GM19193 (cell line): ENCODE data around the gene CLTC.

Experiments
- POLR2A ChIP-seq: IDR thresholded peaks from 4 replicates; pipeline ENCODE4 v1.6.1; 2011; ENCODE audit not compliant: insufficient read depth, insufficient read length; ENCODE audit errors: extremely low read depth

Gene CLTC

GRCh38 chr17:59619298-59620063 lies at the start of gene CLTC:
Gene CLTC, plus strand, starts transcription at chr17:59619895. Its CDS starts 237 bp downstream, at chr17:59620132.
- TF ChIP-seq POLR2A = peak; percentile 92

- TF ChIP-seq POLR2A = no peak
Measured at GRCh38 chr17:59572301-59572924, 47.3 kb upstream of the CLTC start.

- no peak for TF ChIP-seq POLR2A
Measured at GRCh38 chr17:59600169-59600568, 19.5 kb upstream of the CLTC start.

- no peak for TF ChIP-seq POLR2A
Measured at GRCh38 chr17:59601130-59601529, 18.6 kb upstream of the CLTC start.

- TF ChIP-seq POLR2A = no peak
Measured at GRCh38 chr17:59607061-59607460, 12.6 kb upstream of the CLTC start.

- no peak for TF ChIP-seq POLR2A
Measured at GRCh38 chr17:59607817-59608403, 11.8 kb upstream of the CLTC start.

GRCh38 chr17:59611503-59611902 lies 8.2 kb upstream of the CLTC start:
- TF ChIP-seq POLR2A = no peak

GRCh38 chr17:59616253-59616920 lies 3.3 kb upstream of the CLTC start:
- TF ChIP-seq POLR2A = no peak

GRCh38 chr17:59617156-59617732 lies 2.5 kb upstream of the CLTC start:
- no peak for TF ChIP-seq POLR2A

GRCh38 chr17:59619035-59619297 lies 729 bp upstream of the CLTC start:
- TF ChIP-seq POLR2A = no peak

GRCh38 chr17:59620064-59620359 lies 317 bp downstream of the CLTC start:
- no peak for TF ChIP-seq POLR2A

GRCh38 chr17:59620518-59621259 lies 994 bp downstream of the CLTC start:
- TF ChIP-seq POLR2A = no peak

GRCh38 chr17:59621771-59622170 lies 2.1 kb downstream of the CLTC start:
- no peak for TF ChIP-seq POLR2A

- no peak for TF ChIP-seq POLR2A
Measured at GRCh38 chr17:59623151-59623550, 3.5 kb downstream of the CLTC start.

GRCh38 chr17:59626756-59627155 lies 7.1 kb downstream of the CLTC start:
- TF ChIP-seq POLR2A = no peak
